Regular cardiac myocyte (primary cell): Measurements from ENCODE around the gene F13B. TPM values are rescaled to one million over a fixed set of nuclear protein-coding genes. Genes with fewer than 3 reads are reported as not detected.

Experiments used
- total RNA-seq: library from RNA; depleted of rRNA; stranded (reverse); fragments of >200 nt; gene quantifications from 2 replicates; pipeline ENCODE4 v1.2.3, GENCODE V29; 2014

Gene F13B, protein sequence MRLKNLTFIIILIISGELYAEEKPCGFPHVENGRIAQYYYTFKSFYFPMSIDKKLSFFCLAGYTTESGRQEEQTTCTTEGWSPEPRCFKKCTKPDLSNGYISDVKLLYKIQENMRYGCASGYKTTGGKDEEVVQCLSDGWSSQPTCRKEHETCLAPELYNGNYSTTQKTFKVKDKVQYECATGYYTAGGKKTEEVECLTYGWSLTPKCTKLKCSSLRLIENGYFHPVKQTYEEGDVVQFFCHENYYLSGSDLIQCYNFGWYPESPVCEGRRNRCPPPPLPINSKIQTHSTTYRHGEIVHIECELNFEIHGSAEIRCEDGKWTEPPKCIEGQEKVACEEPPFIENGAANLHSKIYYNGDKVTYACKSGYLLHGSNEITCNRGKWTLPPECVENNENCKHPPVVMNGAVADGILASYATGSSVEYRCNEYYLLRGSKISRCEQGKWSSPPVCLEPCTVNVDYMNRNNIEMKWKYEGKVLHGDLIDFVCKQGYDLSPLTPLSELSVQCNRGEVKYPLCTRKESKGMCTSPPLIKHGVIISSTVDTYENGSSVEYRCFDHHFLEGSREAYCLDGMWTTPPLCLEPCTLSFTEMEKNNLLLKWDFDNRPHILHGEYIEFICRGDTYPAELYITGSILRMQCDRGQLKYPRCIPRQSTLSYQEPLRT
- under 0.01 TPM in 1 of 2 replicates, not detected in the other for total RNA-seq

DNA sequence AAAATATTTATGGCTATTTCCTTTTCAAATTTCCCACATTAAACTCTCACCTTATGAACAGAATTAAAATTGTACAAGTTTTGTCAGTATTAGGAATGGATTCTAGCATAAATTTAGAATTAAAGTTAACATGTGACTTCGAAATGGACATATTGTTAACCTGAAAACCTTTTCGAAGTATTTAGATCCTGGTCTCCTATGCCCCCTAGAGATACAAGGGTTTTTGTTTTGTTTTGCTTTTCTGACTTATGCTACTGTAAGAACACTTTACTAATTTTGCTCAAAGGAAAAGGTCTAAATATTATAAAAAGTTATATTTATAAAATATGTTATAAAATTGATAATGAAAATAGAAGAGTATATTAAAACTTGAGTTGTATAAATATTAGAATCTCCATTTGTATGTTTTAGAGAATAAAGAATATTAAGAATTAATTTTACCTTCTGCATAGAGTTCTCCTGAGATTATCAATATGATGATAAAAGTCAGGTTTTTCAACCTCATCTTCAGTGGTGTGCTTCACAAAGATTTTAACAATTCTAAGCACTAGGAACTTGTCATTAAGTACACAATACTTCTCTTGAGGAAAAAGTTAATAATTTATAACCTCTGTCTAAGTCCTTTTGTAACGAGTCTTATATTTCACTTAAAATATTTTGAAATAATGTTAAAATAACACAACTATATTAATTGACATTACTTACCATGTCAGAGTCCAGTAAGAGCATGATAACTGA is at the start of gene F13B:
Gene F13B (minus strand): TSS at position 542 of the 738 bp plus-strand sequence. CDS start 37 bp downstream, at position 505.

Other genes starting within 250 kb of the F13B start
- gene CFHR1, start 247.5 kb downstream of the F13B start, total RNA-seq, result 0.19 and 0.56 TPM in 2 replicates
- gene CFHR4, start 179.2 kb downstream of the F13B start, total RNA-seq, result not detected in 2 replicates
- not detected in 2 replicates for gene CFHR2, start 123.5 kb downstream of the F13B start, total RNA-seq
- gene CFHR5, start 89.7 kb downstream of the F13B start, total RNA-seq, result not detected in 2 replicates
- 4.8 and 37.6 TPM in 2 replicates for gene ASPM, start 79.4 kb upstream of the F13B start, total RNA-seq
- 14.6 and 22.0 TPM in 2 replicates for gene ZBTB41, start 134.0 kb upstream of the F13B start, total RNA-seq
- gene CRB1, start 201.0 kb upstream of the F13B start, total RNA-seq, result under 0.01 TPM in 2 replicates